Activated CD4-positive, alpha-beta T cell treated with anti-CD3 and anti-CD28 coated beads, Interleukin-10, Interleukin-2, amounts not matched to agents 100 ng/mL and 50 ng/mL, durations not matched to agents 16 hours and 8 hours (primary cell): Measurements from ENCODE around the gene ADGRA3.

Experiments
- DNase-seq: peaks from one replicate; pipeline ENCODE4 v3.0.0-alpha.2; 2020

Gene ADGRA3

GRCh38 chr4:22345055-22345454 lies 170.8 kb downstream of the ADGRA3 start:
- DNase-seq: no peak

DNA sequence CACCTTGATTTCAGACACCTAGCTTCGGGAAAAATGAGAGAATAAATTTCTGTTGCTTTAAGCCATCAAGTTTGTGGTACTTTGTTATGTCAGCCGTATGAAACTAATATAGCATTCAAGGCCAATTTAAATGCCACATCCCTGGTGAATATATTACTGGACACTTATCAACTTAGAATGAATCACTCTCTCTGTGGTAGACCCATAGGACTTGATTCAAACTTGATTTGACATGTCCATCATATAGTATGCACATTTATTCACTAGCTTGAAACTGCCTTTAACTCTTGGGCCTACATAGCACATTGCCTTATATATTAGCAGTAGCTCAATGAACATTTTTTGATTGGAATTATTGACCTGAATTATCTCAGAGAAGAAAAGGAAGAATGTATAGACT lies 172.3 kb downstream of the ADGRA3 start:
- no peak for DNase-seq

- no peak for DNase-seq
These were observed 176.4 kb downstream of the ADGRA3 start for GRCh38 chr4:22339491-22339890.

DNA sequence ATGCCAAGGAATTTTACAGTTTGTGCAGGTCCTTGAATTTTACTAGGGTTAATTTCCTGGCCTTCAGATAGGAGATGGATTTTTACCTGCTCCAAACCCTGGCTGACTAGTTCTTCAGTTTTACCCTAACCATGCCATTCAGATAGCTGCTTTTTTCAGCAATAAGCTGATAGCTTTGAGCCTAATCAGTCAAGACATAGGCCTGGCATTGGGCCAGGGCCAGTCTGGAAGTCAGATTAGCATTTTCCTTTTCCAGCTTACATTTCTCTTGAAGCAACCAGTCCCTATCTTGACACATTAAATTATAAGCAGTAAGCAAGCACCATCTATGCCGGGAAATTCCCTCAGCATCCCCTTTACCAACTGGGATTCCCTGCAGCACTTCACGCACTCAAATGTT lies 177.1 kb downstream of the ADGRA3 start:
- DNase-seq: no peak
